LNCaP clone FGC (cell line): Measurements from ENCODE around the gene TMEM272.

Experiments used
- DNase-seq: peaks from one replicate; pipeline ENCODE4 v3.0.0-alpha.2; 2011; ENCODE audit warnings: low read depth
- H3K4me3 ChIP-seq: 2 replicates; pipeline ENCODE4 v1.5.1; 2011; ENCODE audit warnings: mild to moderate bottlenecking, low read depth, low read length, control low read depth
- TF ChIP-seq, protein P1 (sequence below): IDR thresholded peaks from 2 replicates; pipeline ENCODE4 v1.5.1; 2012; ENCODE audit warnings: mild to moderate bottlenecking; ENCODE audit not compliant: control insufficient read depth, insufficient read depth; ENCODE audit errors: extremely low read depth

The TMEM272 gene

GRCh38 chr13:51820016-51820597, 24.9 kb downstream of the TMEM272 start:
- no peak overlapping the region for H3K4me3 ChIP-seq
- TF ChIP-seq, protein P1, sequence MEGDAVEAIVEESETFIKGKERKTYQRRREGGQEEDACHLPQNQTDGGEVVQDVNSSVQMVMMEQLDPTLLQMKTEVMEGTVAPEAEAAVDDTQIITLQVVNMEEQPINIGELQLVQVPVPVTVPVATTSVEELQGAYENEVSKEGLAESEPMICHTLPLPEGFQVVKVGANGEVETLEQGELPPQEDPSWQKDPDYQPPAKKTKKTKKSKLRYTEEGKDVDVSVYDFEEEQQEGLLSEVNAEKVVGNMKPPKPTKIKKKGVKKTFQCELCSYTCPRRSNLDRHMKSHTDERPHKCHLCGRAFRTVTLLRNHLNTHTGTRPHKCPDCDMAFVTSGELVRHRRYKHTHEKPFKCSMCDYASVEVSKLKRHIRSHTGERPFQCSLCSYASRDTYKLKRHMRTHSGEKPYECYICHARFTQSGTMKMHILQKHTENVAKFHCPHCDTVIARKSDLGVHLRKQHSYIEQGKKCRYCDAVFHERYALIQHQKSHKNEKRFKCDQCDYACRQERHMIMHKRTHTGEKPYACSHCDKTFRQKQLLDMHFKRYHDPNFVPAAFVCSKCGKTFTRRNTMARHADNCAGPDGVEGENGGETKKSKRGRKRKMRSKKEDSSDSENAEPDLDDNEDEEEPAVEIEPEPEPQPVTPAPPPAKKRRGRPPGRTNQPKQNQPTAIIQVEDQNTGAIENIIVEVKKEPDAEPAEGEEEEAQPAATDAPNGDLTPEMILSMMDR, result no peak
- DNase-seq, result no peak

DNA sequence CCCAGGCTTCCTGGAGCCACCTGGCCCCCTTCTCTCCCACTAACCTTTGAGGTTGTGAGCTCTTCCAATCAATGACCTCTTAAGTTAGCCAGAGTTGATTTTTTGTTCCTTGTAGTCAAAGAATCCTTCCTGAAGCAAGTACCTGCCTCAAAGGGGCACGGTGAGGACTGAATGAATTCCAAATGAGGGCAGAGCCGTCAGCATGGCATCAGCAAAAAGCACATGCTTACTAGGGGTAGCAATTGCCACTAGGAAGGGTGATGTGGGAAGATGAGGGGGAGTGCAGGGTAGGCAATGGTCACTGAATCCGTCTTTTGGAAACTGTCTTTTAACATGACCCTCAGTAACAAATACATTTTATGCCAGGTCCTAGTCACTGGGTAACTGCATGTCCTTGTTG, 25.4 kb downstream of the TMEM272 start:
- H3K4me3 ChIP-seq, result no peak overlapping the region

GRCh38 chr13:51818781-51819511, 26.0 kb downstream of the TMEM272 start:
- DNase-seq, result no peak
- TF ChIP-seq, protein P1, result no peak
- no peak overlapping the region for H3K4me3 ChIP-seq

More for the DNA sequence above, 25.4 kb downstream of the TMEM272 start:
- DNase-seq, result no peak
- TF ChIP-seq, protein P1, result no peak

DNA sequence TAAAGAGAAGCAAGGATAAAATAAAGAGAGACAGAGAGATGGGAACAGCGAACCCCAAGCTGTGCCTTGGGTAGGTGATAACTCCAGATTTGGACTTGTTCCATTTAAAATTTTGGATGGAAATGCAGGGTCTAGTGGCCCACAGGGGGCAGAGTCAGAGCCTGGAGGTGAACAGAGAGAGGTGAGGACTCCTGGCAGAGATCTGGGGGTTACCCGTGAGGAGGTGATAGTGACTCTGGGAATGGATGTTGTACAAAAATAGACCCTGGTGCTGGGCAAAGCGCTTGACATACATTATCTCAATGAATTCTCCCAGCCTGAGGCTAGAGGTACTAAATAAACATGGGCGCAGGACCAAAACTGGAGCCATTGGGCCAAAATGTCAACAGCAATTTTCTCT, 26.7 kb downstream of the TMEM272 start:
- TF ChIP-seq, protein P1, result no peak
- DNase-seq, result no peak
- no peak overlapping the region for H3K4me3 ChIP-seq

DNA sequence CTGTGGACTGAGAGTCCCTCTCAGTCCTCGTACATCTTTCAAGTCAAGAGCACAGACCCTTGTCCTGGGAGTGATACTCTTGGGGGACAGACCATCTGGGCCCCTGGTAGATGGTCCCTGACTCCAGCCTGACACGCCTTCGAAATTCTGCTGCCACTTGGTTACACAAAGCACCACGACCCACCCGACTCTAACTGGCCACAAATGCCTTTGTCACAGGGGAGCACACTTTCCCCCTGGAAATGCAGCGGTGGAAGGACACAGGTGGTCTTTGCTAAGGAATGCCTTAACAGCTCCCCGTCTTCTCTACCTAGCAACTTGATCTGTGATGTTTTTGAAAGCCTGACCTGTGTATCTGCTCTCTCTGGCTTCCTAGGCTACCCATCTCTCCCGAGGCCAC, 27.3 kb downstream of the TMEM272 start:
- H3K4me3 ChIP-seq, result no peak overlapping the region
- DNase-seq, result no peak
- TF ChIP-seq, protein P1, result no peak

GRCh38 chr13:51816604-51817249, 28.2 kb downstream of the TMEM272 start:
- TF ChIP-seq, protein P1, result no peak
- no peak overlapping the region for H3K4me3 ChIP-seq
- no peak for DNase-seq
